ENCODE data around the gene MMP7.
"Not testable (repeated sequence)": the region's sequence is repeated elsewhere in the genome, so short reads cannot be mapped to it uniquely, and the experiment has no call there.

- TF ChIP-seq, protein P1, sequence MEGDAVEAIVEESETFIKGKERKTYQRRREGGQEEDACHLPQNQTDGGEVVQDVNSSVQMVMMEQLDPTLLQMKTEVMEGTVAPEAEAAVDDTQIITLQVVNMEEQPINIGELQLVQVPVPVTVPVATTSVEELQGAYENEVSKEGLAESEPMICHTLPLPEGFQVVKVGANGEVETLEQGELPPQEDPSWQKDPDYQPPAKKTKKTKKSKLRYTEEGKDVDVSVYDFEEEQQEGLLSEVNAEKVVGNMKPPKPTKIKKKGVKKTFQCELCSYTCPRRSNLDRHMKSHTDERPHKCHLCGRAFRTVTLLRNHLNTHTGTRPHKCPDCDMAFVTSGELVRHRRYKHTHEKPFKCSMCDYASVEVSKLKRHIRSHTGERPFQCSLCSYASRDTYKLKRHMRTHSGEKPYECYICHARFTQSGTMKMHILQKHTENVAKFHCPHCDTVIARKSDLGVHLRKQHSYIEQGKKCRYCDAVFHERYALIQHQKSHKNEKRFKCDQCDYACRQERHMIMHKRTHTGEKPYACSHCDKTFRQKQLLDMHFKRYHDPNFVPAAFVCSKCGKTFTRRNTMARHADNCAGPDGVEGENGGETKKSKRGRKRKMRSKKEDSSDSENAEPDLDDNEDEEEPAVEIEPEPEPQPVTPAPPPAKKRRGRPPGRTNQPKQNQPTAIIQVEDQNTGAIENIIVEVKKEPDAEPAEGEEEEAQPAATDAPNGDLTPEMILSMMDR (IDR thresholded peaks at IDR 0.05) = not testable (repeated sequence)
- not testable (repeated sequence) for TF ChIP-seq POLR2A (IDR thresholded peaks at IDR 0.05)
Measured at GRCh38 chr11:102502831-102503230, 27.7 kb downstream of the MMP7 start.

All from thyroid gland (tissue), 4 donors.